Smooth muscle cell (in vitro differentiated cells): ENCODE results near the gene FLT1. TPM values are rescaled to one million over a fixed set of nuclear protein-coding genes. Genes with fewer than 3 reads are reported as not detected.

Source experiments
- DNase-seq: peaks from one replicate; lab custom pipeline; 2025; ENCODE audit not compliant: unreplicated experiment; lab: John Stamatoyannopoulos, UW
- H2AFZ ChIP-seq: fragments of 200-600 bp; sonication (generic); 2 replicates; pipeline ENCODE4 v1.6.0; 2016; ENCODE audit warnings: antibody characterized with exemption, low read depth, mild to moderate bottlenecking
- H3F3A ChIP-seq: fragments of 200-600 bp; sonication (generic); 2 replicates; pipeline ENCODE4 v1.6.0; 2017; ENCODE audit warnings: antibody characterized with exemption, low read depth
- H3K27ac ChIP-seq: fragments of 200-600 bp; sonication (generic); 2 replicates; pipeline ENCODE4 v1.5.1; 2016; ENCODE audit warnings: low read depth, mild to moderate bottlenecking
- H3K27me3 ChIP-seq: fragments of 200-600 bp; sonication (generic); 2 replicates; pipeline ENCODE4 v1.6.1; 2016; ENCODE audit warnings: low read depth, mild to moderate bottlenecking
- H3K36me3 ChIP-seq: fragments of 200-600 bp; sonication (generic); 2 replicates; pipeline ENCODE4 v1.5.1; 2016; ENCODE audit warnings: low read depth
- H3K4me1 ChIP-seq: fragments of 200-600 bp; sonication (generic); 2 replicates; pipeline ENCODE4 v1.5.1; 2016; ENCODE audit warnings: low read depth
- H3K4me2 ChIP-seq: fragments of 200-600 bp; sonication (generic); 2 replicates; pipeline ENCODE4 v1.6.0; 2016; ENCODE audit warnings: mild to moderate bottlenecking
- H3K4me3 ChIP-seq: fragments of 200-600 bp; sonication (generic); 2 replicates; pipeline ENCODE4 v1.5.1; 2016; ENCODE audit warnings: mild to moderate bottlenecking
- H3K79me2 ChIP-seq: fragments of 200-600 bp; sonication (generic); 2 replicates; pipeline ENCODE4 v1.6.0; 2016; ENCODE audit warnings: low read depth, mild to moderate bottlenecking
- H3K9ac ChIP-seq: fragments of 200-600 bp; sonication (generic); 2 replicates; pipeline ENCODE4 v1.6.0; 2016; ENCODE audit warnings: low read depth
- H3K9me3 ChIP-seq: fragments of 200-600 bp; sonication (generic); replicated peaks from 2 replicates; pipeline ENCODE4 v1.5.1; 2016; ENCODE audit warnings: low read depth
- H4K20me1 ChIP-seq: fragments of 200-600 bp; sonication (generic); 2 replicates; pipeline ENCODE4 v1.6.0; 2016; ENCODE audit warnings: low read depth
- CTCF ChIP-seq: fragments of 200-600 bp; sonication (generic); IDR thresholded peaks from 2 replicates; pipeline ENCODE4 v1.5.1; 2017; ENCODE audit warnings: borderline replicate concordance, mild to moderate bottlenecking, antibody characterized with exemption; ENCODE audit not compliant: insufficient read depth, poor library complexity, severe bottlenecking
- WGBS: methylation state at CpG from one replicate; pipeline ENCODE4 v1.1.7; 2016; ENCODE audit warnings: low lambda C conversion rate; 5-methylcytosine and 5-hydroxymethylcytosine counted together
- polyA plus RNA-seq: library from polyadenylated mRNA; unstranded; fragments of >200 nt; fragmentation: Nextera tagmentation; extraction: Ambion mirVana; gene quantifications from 2 replicates; pipeline ENCODE4 v1.2.1, GENCODE V29; 2016
- total RNA-seq: library from RNA; depleted of rRNA; stranded (reverse); fragments of >200 nt; gene quantifications from 2 replicates; pipeline ENCODE4 v1.2.3, GENCODE V29; 2014

Gene FLT1
- total and polyA plus RNA-seq, 2 experiments from 2014 or later: 495 to 738 TPM

- Histone ChIP-seq H4K20me1 (peaks cover 99% of the 10 kb centered on the region), H2AFZ (no peak overlapping the region), H3F3A (peaks cover 63% of the 10 kb centered on the region), H3K4me3 (no peak overlapping the region), H3K27me3 (no peaks in the 10 kb centered on the region), H3K4me1 (no peaks in the 10 kb centered on the region), H3K36me3 (peaks cover 49% of the 10 kb centered on the region), H3K79me2 (peaks cover 46% of the 10 kb centered on the region), H3K9me3 (no peaks in the 10 kb centered on the region), H3K9ac (no peak overlapping the region), H3K4me2 (no peak overlapping the region), H3K27ac (peak overlapping the region; percentile 36)
- WGBS: 73% methylated on average over 6 of the region's 6 CpGs
- no peak for TF ChIP-seq CTCF
- DNase-seq: no peak
Measured at GRCh38 chr13:28435917-28436316, 59.0 kb downstream of the FLT1 start.

- no peak overlapping the region for H3K4me3 ChIP-seq
- H3K4me1 ChIP-seq: peaks cover 1% of the 10 kb centered on the region
- no peak overlapping the region for H2AFZ ChIP-seq
- no peaks in the 10 kb centered on the region for H3K27me3 ChIP-seq
- no peak for TF ChIP-seq CTCF
- no peaks in the 10 kb centered on the region for H3K9me3 ChIP-seq
- H3K9ac ChIP-seq: no peak overlapping the region
- WGBS: 38% methylated on average over 4 of the region's 4 CpGs
- H4K20me1 ChIP-seq: peaks cover 99% of the 10 kb centered on the region
- no peak for DNase-seq
- no peak overlapping the region for H3K4me2 ChIP-seq
- peaks cover 71% of the 10 kb centered on the region for H3F3A ChIP-seq
- peak overlapping the region; percentile 36 for H3K27ac ChIP-seq
- peaks cover 57% of the 10 kb centered on the region for H3K36me3 ChIP-seq
- H3K79me2 ChIP-seq: peaks cover 47% of the 10 kb centered on the region
Measured at GRCh38 chr13:28434926-28435325, 60.0 kb downstream of the FLT1 start.

GRCh38 chr13:28432816-28433560, 61.9 kb downstream of the FLT1 start:
- peaks cover 5% of the 10 kb centered on the region for H3K4me1 ChIP-seq
- H3K9ac ChIP-seq: no peak overlapping the region
- peaks cover 45% of the 10 kb centered on the region for H3K79me2 ChIP-seq
- no peaks in the 10 kb centered on the region for H3K27me3 ChIP-seq
- no peak overlapping the region for H3K4me2 ChIP-seq
- H3K4me3 ChIP-seq: no peak overlapping the region
- peaks cover 63% of the 10 kb centered on the region for H3K36me3 ChIP-seq
- DNase-seq: no peak
- TF ChIP-seq CTCF: no peak
- WGBS: 88% methylated on average over 11 of the region's 11 CpGs
- H4K20me1 ChIP-seq: peaks cover 99% of the 10 kb centered on the region
- H3F3A ChIP-seq: peaks cover 68% of the 10 kb centered on the region
- no peak overlapping the region for H2AFZ ChIP-seq
- H3K9me3 ChIP-seq: no peaks in the 10 kb centered on the region
- H3K27ac ChIP-seq: peak overlapping the region; percentile 72

- Histone ChIP-seq H3K9ac (no peak overlapping the region), H3F3A (peaks cover 59% of the 10 kb centered on the region), H3K27me3 (no peaks in the 10 kb centered on the region), H3K9me3 (no peaks in the 10 kb centered on the region), H2AFZ (no peak overlapping the region), H3K36me3 (peaks cover 60% of the 10 kb centered on the region), H3K79me2 (peaks cover 43% of the 10 kb centered on the region), H4K20me1 (peaks cover 100% of the 10 kb centered on the region), H3K4me1 (peaks cover 5% of the 10 kb centered on the region), H3K27ac (peak overlapping the region; percentile 72), H3K4me3 (no peak overlapping the region), H3K4me2 (no peak overlapping the region)
- 65% methylated on average over 10 of the region's 10 CpGs for WGBS
- no peak for TF ChIP-seq CTCF
- no peak for DNase-seq
Measured at GRCh38 chr13:28429685-28430290, 65.1 kb downstream of the FLT1 start.
